HG03135 (cell line): Measurements from ENCODE around the gene CMTM8.

Experiments
- ATAC-seq: cut with Tn5 transposase; IDR thresholded peaks from one replicate; pipeline ENCODE4 v1.9.1; 2021; ENCODE audit warnings: mild to moderate bottlenecking, moderate library complexity; ENCODE audit not compliant: unreplicated experiment

CMTM8 gene

GRCh38 chr3:32404714-32405113, 166.2 kb downstream of the CMTM8 start:
- ATAC-seq, result no peak

- no peak for ATAC-seq
These were observed 166.7 kb downstream of the CMTM8 start for GRCh38 chr3:32405155-32405554.

- ATAC-seq, result no peak
These were observed 167.3 kb downstream of the CMTM8 start for GRCh38 chr3:32405711-32406323.

GRCh38 chr3:32406486-32407408, 168.3 kb downstream of the CMTM8 start:
- ATAC-seq, result no peak

GRCh38 chr3:32410367-32411246, 172.1 kb downstream of the CMTM8 start:
- no peak for ATAC-seq

GRCh38 chr3:32411442-32411841, 173.0 kb downstream of the CMTM8 start:
- no peak for ATAC-seq

GRCh38 chr3:32412887-32413286, 174.4 kb downstream of the CMTM8 start:
- no peak for ATAC-seq

- no peak for ATAC-seq
These were observed 175.5 kb downstream of the CMTM8 start for GRCh38 chr3:32413845-32414521.

- peak; percentile 80 for ATAC-seq
These were observed 176.2 kb downstream of the CMTM8 start for GRCh38 chr3:32414522-32415202.

- no peak for ATAC-seq
These were observed 181.3 kb downstream of the CMTM8 start for GRCh38 chr3:32419742-32420125.
